ENCODE measurements around the gene UBE2E3. TPM values are rescaled to one million over a fixed set of nuclear protein-coding genes. Genes with fewer than 3 reads are reported as not detected.

The UBE2E3 gene
- total RNA-seq, 2 donors from 2014 or later: 94.0 to 155 TPM

- H3K27me3 ChIP-seq (replicated peaks; ENCODE audit: insufficient read depth): no peaks in the 10 kb centered on the region
- H3K9me3 ChIP-seq: no peaks in the 10 kb centered on the region
- 55% methylated on average over 1 of the region's 1 CpG for WGBS
- H3K4me1 ChIP-seq (replicated peaks): no peaks in the 10 kb centered on the region
- intact Hi-C loops (cut with DNase I): no loop called here
- TF ChIP-seq POLR2A (IDR thresholded peaks at IDR 0.05): no peak
- TF ChIP-seq POLR2AphosphoS5 (IDR thresholded peaks at IDR 0.05): no peak
- no peak for TF ChIP-seq CTCF (IDR thresholded peaks at IDR 0.05)
- DNase-seq (ENCODE audit: low spot score): no peak
- no peak overlapping the region for H3K4me3 ChIP-seq
- H3K36me3 ChIP-seq: no peaks in the 10 kb centered on the region
- H3K27ac ChIP-seq: no peak overlapping the region
These were observed 37.1 kb upstream of the UBE2E3 start for GRCh38 chr2:180943275-180943674.

GRCh38 chr2:180944372-180944771, 36.0 kb upstream of the UBE2E3 start:
- WGBS: 82% methylated on average over 3 of the region's 3 CpGs
- intact Hi-C loops (cut with DNase I): no loop called here
- H3K4me1 ChIP-seq (replicated peaks): no peaks in the 10 kb centered on the region
- H3K9me3 ChIP-seq: no peaks in the 10 kb centered on the region
- no peak overlapping the region for H3K27ac ChIP-seq
- H3K27me3 ChIP-seq (replicated peaks; ENCODE audit: insufficient read depth): no peaks in the 10 kb centered on the region
- H3K4me3 ChIP-seq: no peak overlapping the region
- TF ChIP-seq CTCF (IDR thresholded peaks at IDR 0.05) (no peak), POLR2AphosphoS5 (IDR thresholded peaks at IDR 0.05) (no peak)
- no peaks in the 10 kb centered on the region for H3K36me3 ChIP-seq
- no peak for DNase-seq (ENCODE audit: low spot score)

- H3K4me1 ChIP-seq (replicated peaks): no peaks in the 10 kb centered on the region
- intact Hi-C loops (cut with DNase I): no loop called here
These were observed 33.2 kb upstream of the UBE2E3 start for GRCh38 chr2:180947208-180947689.

GRCh38 chr2:180949896-180950295, 30.5 kb upstream of the UBE2E3 start:
- Histone ChIP-seq H3K4me1 (replicated peaks) (no peaks in the 10 kb centered on the region), H3K36me3 (no peaks in the 10 kb centered on the region), H3K9me3 (no peaks in the 10 kb centered on the region), H3K4me3 (no peak overlapping the region), H3K27me3 (replicated peaks; ENCODE audit: insufficient read depth) (no peaks in the 10 kb centered on the region), H3K27ac (no peak overlapping the region)
- TF ChIP-seq POLR2AphosphoS5 (IDR thresholded peaks at IDR 0.05): no peak
- TF ChIP-seq POLR2A (IDR thresholded peaks at IDR 0.05): no peak
- no peak for TF ChIP-seq CTCF (IDR thresholded peaks at IDR 0.05)
- intact Hi-C loops (cut with DNase I): no loop called here
- DNase-seq (ENCODE audit: low spot score): no peak
- WGBS: 0% methylated on average over 1 of the region's 1 CpG

More at GRCh38 chr2:180947208-180947689, 33.2 kb upstream of the UBE2E3 start:
- DNase-seq (ENCODE audit: low spot score): no peak
- TF ChIP-seq CTCF (IDR thresholded peaks at IDR 0.05): no peak
- no peak for TF ChIP-seq POLR2AphosphoS5 (IDR thresholded peaks at IDR 0.05)
- no peak for TF ChIP-seq POLR2A (IDR thresholded peaks at IDR 0.05)
- Histone ChIP-seq H3K36me3 (no peaks in the 10 kb centered on the region), H3K4me3 (no peak overlapping the region), H3K27ac (no peak overlapping the region), H3K9me3 (no peaks in the 10 kb centered on the region), H3K27me3 (replicated peaks; ENCODE audit: insufficient read depth) (no peaks in the 10 kb centered on the region)
- WGBS: 89% methylated on average over 1 of the region's 1 CpG

- DNase-seq (ENCODE audit: low spot score): no peak
- intact Hi-C loops (cut with DNase I): no loop called here
- Histone ChIP-seq H3K4me1 (replicated peaks) (no peaks in the 10 kb centered on the region), H3K36me3 (no peaks in the 10 kb centered on the region), H3K27me3 (replicated peaks; ENCODE audit: insufficient read depth) (no peaks in the 10 kb centered on the region), H3K9me3 (no peaks in the 10 kb centered on the region), H3K27ac (no peak overlapping the region), H3K4me3 (no peak overlapping the region)
- 79% methylated on average over 2 of the region's 2 CpGs for WGBS
- TF ChIP-seq POLR2A (IDR thresholded peaks at IDR 0.05) (no peak), POLR2AphosphoS5 (IDR thresholded peaks at IDR 0.05) (no peak), CTCF (IDR thresholded peaks at IDR 0.05) (no peak)
These were observed 28.3 kb upstream of the UBE2E3 start for GRCh38 chr2:180952082-180952481.

Measured in prostate gland (tissue), 2 donors.